ENCODE measurements around the gene E2F3.

E2F3 gene

GRCh38 chr6:20416567-20417345 lies 15.1 kb downstream of the E2F3 start (continued):
- TF ChIP-seq, protein P1, sequence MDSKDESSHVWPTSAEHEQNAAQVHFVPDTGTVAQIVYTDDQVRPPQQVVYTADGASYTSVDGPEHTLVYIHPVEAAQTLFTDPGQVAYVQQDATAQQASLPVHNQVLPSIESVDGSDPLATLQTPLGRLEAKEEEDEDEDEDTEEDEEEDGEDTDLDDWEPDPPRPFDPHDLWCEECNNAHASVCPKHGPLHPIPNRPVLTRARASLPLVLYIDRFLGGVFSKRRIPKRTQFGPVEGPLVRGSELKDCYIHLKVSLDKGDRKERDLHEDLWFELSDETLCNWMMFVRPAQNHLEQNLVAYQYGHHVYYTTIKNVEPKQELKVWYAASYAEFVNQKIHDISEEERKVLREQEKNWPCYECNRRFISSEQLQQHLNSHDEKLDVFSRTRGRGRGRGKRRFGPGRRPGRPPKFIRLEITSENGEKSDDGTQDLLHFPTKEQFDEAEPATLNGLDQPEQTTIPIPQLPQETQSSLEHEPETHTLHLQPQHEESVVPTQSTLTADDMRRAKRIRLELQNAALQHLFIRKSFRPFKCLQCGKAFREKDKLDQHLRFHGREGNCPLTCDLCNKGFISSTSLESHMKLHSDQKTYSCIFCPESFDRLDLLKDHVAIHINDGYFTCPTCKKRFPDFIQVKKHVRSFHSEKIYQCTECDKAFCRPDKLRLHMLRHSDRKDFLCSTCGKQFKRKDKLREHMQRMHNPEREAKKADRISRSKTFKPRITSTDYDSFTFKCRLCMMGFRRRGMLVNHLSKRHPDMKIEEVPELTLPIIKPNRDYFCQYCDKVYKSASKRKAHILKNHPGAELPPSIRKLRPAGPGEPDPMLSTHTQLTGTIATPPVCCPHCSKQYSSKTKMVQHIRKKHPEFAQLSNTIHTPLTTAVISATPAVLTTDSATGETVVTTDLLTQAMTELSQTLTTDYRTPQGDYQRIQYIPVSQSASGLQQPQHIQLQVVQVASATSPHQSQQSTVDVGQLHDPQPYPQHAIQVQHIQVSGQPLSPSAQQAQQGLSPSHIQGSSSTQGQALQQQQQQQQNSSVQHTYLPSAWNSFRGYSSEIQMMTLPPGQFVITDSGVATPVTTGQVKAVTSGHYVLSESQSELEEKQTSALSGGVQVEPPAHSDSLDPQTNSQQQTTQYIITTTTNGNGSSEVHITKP (tag by site-specific recombination; IDR thresholded peaks at IDR 0.05) = peak; percentile 69
- no peak for TF ChIP-seq ZNF654 (tag by site-specific recombination; IDR thresholded peaks at IDR 0.05; ENCODE audit: low read depth)
- TF ChIP-seq KLF1 (tag by site-specific recombination; IDR thresholded peaks at IDR 0.05) = no peak
- TF ChIP-seq IKZF3 (tag by site-specific recombination; IDR thresholded peaks at IDR 0.05) = 0 out of 2 replicates have a peak, but pooled peaks have one; percentile 27
- no peak for TF ChIP-seq ZNF623 (tag by site-specific recombination; IDR thresholded peaks at IDR 0.05)

GRCh38 chr6:20417819-20418218 lies 16.1 kb downstream of the E2F3 start:
- Histone ChIP-seq H3K27ac (ENCODE audit: extremely low read depth, low read depth, low read length) (no peak overlapping the region), H3K9me3 (ENCODE audit: control insufficient read depth, insufficient read depth, low read depth, low read length) (no peaks in the 10 kb centered on the region), H3K36me3 (ENCODE audit: control insufficient read depth in 2 of 2, insufficient read depth in 1 of 2, low read length in 2 of 2) (peaks cover 0 to 15% of the 10 kb centered on the region in 2 experiments; a peak in 1 of 3 replicates), H3K4me1 (ENCODE audit: control insufficient read depth, insufficient read depth, low read length) (peaks cover 11% of the 10 kb centered on the region), H3K4me3 (ENCODE audit: low read depth, low read length) (no peak overlapping the region)
- ChIA-PET CTCF (interaction anchor here (1.0 to 2.4 kb wide), 3 partner anchors 8 to 291 kb away, joined by 3 to 17 read pairs (median 3); no protein-coding TSS in a partner anchor), POLR2A (no interaction called here)
- TF ChIP-seq ZNF10 (tag by site-specific recombination; IDR thresholded peaks at IDR 0.05) (no peak), ZNF221 (tag by site-specific recombination; IDR thresholded peaks at IDR 0.05; ENCODE audit: borderline replicate concordance) (no peak), ZNF274 (IDR thresholded peaks at IDR 0.05; ENCODE audit: low read length) (no peak), ZNF274 (tag by site-specific recombination; IDR thresholded peaks at IDR 0.05; ENCODE audit: borderline replicate concordance) (no peak), ZNF433 (tag by site-specific recombination; IDR thresholded peaks at IDR 0.05; ENCODE audit: low read depth) (no peak), PRDM4 (tag by site-specific recombination; IDR thresholded peaks at IDR 0.05) (peak; percentile 84), ZBTB10 (tag by site-specific recombination; IDR thresholded peaks at IDR 0.05) (no peak), REST (tag by site-specific recombination; IDR thresholded peaks at IDR 0.05) (no peak)
